ENCODE measurements around the gene F3. TPM values are rescaled to one million over a fixed set of nuclear protein-coding genes. Genes with fewer than 3 reads are reported as not detected.

The F3 gene
- polyA plus RNA-seq, 1 of the 3 experiments (the other 2 are of a cell fraction) = 1.8 TPM

DNA sequence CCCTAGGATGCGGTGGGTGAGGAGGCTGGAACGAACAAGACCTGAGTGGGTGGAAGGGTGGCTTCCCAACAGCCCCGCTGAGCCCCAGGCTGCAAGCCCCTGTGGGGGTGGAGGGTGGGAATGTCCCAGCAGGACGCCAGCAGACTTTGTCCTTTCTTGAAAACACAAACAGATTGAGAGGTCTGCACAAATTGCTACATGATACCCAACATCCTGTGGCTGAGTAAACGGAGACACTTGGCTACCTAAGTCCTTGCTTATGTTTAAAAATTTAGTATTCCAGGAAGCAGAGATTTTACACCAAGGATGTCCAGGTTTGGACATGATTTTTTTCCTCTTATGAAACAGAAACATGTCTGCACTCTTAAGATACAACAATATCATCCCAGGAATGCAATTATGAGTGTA is 11.8 kb upstream of the F3 start:
- no peak for DNase-seq
- Histone ChIP-seq H3K4me2 (no peak overlapping the region), H4K20me1 (ENCODE audit: insufficient read depth) (no peaks in the 10 kb centered on the region), H3F3A (replicated peaks; ENCODE audit: insufficient read depth) (no peaks in the 10 kb centered on the region), H3K4me1 (ENCODE audit: control insufficient read depth in 1 of 2, insufficient read depth in 2 of 2, low read depth in 1 of 2, low read length in 1 of 2) (peaks cover 0 to 35% of the 10 kb centered on the region in 2 experiments; a peak in 1 of 4 replicates), H3K27ac (ENCODE audit: low read depth in 2 of 2, low read length in 1 of 2) (no peak overlapping the region), H3K36me3 (replicated peaks in 1 of 2; ENCODE audit: control insufficient read depth in 1 of 2, insufficient read depth in 2 of 2, low read length in 1 of 2) (no peaks in the 10 kb centered on the region), H3K9me2 (no peaks in the 10 kb centered on the region), H3K4me3 (ENCODE audit: low read depth in 2 of 2, low read length in 1 of 2) (no peak overlapping the region), H3K9me3 (no peaks in the 10 kb centered on the region), H3K9ac (no peak overlapping the region), H3K79me2 (ENCODE audit: insufficient read depth) (no peaks in the 10 kb centered on the region), H3K27me3 (ENCODE audit: insufficient read depth) (no peaks in the 10 kb centered on the region), H2AFZ (ENCODE audit: low read depth) (no peak overlapping the region)
- WGBS (ENCODE audit: low lambda C conversion rate) = 54% methylated on average over 5 of the region's 5 CpGs
- ChIA-PET CTCF (no interaction called here), POLR2A (no interaction called here)
- TF ChIP-seq TAF1 (IDR thresholded peaks at IDR 0.05; ENCODE audit: borderline replicate concordance, low read depth, low read length) = no peak
- TF ChIP-seq TCF12 (IDR thresholded peaks at IDR 0.05) = no peak
- TF ChIP-seq CTCF (IDR thresholded peaks at IDR 0.05) = no peak
- no peak for TF ChIP-seq MAX (IDR thresholded peaks at IDR 0.05; ENCODE audit: low read depth)
- TF ChIP-seq GATA2 (CRISPR knock-in tag; IDR thresholded peaks at IDR 0.05) = no peak

- no peak for TF ChIP-seq USF1 (IDR thresholded peaks at IDR 0.05; ENCODE audit: borderline replicate concordance, low read depth)
- TF ChIP-seq TEAD4 (IDR thresholded peaks at IDR 0.05; ENCODE audit: borderline replicate concordance, insufficient read depth) = no peak
- TF ChIP-seq EP300 (IDR thresholded peaks at IDR 0.05; ENCODE audit: borderline replicate concordance in 1 of 2, low read depth in 1 of 2, low read length in 1 of 2) = no peak
- TF ChIP-seq NFIC (IDR thresholded peaks at IDR 0.05; ENCODE audit: borderline replicate concordance) = no peak
- TF ChIP-seq MEF2A (IDR thresholded peaks at IDR 0.05; ENCODE audit: borderline replicate concordance, low read depth) = no peak
- no peak for TF ChIP-seq RXRA (IDR thresholded peaks at IDR 0.05; ENCODE audit: borderline replicate concordance, low read depth)
- no peak for TF ChIP-seq GATA2 (CRISPR knock-in tag; IDR thresholded peaks at IDR 0.05)
- no peak for TF ChIP-seq ELF1 (IDR thresholded peaks at IDR 0.05)
- no peak for TF ChIP-seq EZH2phosphoT487 (IDR thresholded peaks at IDR 0.05; ENCODE audit: borderline replicate concordance, low read depth)
- no peak for TF ChIP-seq SMC3 (IDR thresholded peaks at IDR 0.05; ENCODE audit: low read depth, low read length)
- no peak for TF ChIP-seq PBX3 (IDR thresholded peaks at IDR 0.05)
- TF ChIP-seq POLR2AphosphoS5 (IDR thresholded peaks at IDR 0.05; ENCODE audit: low read depth, low read length) = no peak
- no peak for TF ChIP-seq FOXJ3 (CRISPR knock-in tag; IDR thresholded peaks at IDR 0.05)
- no peak for TF ChIP-seq TAF1 (IDR thresholded peaks at IDR 0.05; ENCODE audit: borderline replicate concordance, low read depth, low read length)
- TF ChIP-seq, protein P1, sequence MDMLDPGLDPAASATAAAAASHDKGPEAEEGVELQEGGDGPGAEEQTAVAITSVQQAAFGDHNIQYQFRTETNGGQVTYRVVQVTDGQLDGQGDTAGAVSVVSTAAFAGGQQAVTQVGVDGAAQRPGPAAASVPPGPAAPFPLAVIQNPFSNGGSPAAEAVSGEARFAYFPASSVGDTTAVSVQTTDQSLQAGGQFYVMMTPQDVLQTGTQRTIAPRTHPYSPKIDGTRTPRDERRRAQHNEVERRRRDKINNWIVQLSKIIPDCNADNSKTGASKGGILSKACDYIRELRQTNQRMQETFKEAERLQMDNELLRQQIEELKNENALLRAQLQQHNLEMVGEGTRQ (IDR thresholded peaks at IDR 0.05; ENCODE audit: borderline replicate concordance, low read depth, low read length) = no peak
- no peak for TF ChIP-seq IRF3 (IDR thresholded peaks at IDR 0.05; ENCODE audit: low read depth, low read length)
- TF ChIP-seq NRF1 (IDR thresholded peaks at IDR 0.05; ENCODE audit: low read depth, low read length) = no peak
- no peak for TF ChIP-seq RCOR1 (IDR thresholded peaks at IDR 0.05; ENCODE audit: low read length)
- no peak for TF ChIP-seq FOXM1 (IDR thresholded peaks at IDR 0.05; ENCODE audit: low read depth)
- no peaks in the 10 kb centered on the region for H3K9me3 ChIP-seq
- no peaks in the 10 kb centered on the region for H3K27me3 ChIP-seq (ENCODE audit: insufficient read depth)
- H3K4me1 ChIP-seq (ENCODE audit: control insufficient read depth in 1 of 2, insufficient read depth in 2 of 2, low read depth in 1 of 2, low read length in 1 of 2) = peaks cover 0 to 35% of the 10 kb centered on the region in 2 experiments; a peak in 1 of 4 replicates
- H3F3A ChIP-seq (replicated peaks; ENCODE audit: insufficient read depth) = no peaks in the 10 kb centered on the region
- H2AFZ ChIP-seq (ENCODE audit: low read depth) = no peak overlapping the region
- CTCF ChIA-PET = no interaction called here
- 94% methylated on average over 8 of the region's 8 CpGs for WGBS (ENCODE audit: low lambda C conversion rate)
- no peak overlapping the region for H3K4me3 ChIP-seq (ENCODE audit: low read depth in 2 of 2, low read length in 1 of 2)
- no peaks in the 10 kb centered on the region for H3K36me3 ChIP-seq (replicated peaks in 1 of 2; ENCODE audit: control insufficient read depth in 1 of 2, insufficient read depth in 2 of 2, low read length in 1 of 2)
- H3K79me2 ChIP-seq (ENCODE audit: insufficient read depth) = no peaks in the 10 kb centered on the region
- no peak overlapping the region for H3K9ac ChIP-seq
- DNase-seq = no peak
- no peaks in the 10 kb centered on the region for H3K9me2 ChIP-seq
- H3K27ac ChIP-seq (ENCODE audit: low read depth in 2 of 2, low read length in 1 of 2) = no peak overlapping the region
- H3K4me2 ChIP-seq = no peak overlapping the region
- no peaks in the 10 kb centered on the region for H4K20me1 ChIP-seq (ENCODE audit: insufficient read depth)
- POLR2A ChIA-PET = no interaction called here
Measured at GRCh38 chr1:94552071-94552586, 10.6 kb upstream of the F3 start.
